ENCODE measurements around the gene HOMER3.

- no peak for TF ChIP-seq POLR2A (IDR thresholded peaks at IDR 0.05)
- no peak for TF ChIP-seq CTCF (IDR thresholded peaks at IDR 0.05)
Observed at GRCh38 chr19:18987456-18987855, 46.4 kb upstream of the HOMER3 start.
